ENCODE data around the gene ZC3H18. TPM values are rescaled to one million over a fixed set of nuclear protein-coding genes. Genes with fewer than 3 reads are reported as not detected.

Gene ZC3H18
- total RNA-seq, 1 experiment from 2014 or later = 57.8 TPM

DNA sequence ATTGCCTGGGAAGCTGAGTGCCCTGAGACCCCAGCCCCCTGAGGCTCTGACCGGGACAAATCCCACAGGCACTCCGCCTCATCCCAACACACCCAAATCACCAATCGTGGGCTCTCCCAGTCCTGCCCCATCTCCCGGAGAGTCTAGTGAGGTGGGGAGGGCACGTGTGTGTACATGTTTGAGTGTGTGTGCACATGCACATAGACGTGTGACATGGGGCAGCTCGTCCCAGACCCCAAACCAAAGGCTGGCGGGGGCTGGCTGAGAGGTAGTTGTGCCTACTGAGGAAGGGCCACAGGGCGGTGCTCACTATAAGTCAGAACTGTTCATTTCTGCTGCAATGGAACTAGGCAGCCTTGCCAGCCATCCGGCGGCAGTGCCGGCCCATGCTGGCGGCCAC lies 107.5 kb downstream of the ZC3H18 start (continued):
- TF ChIP-seq EGR1 (IDR thresholded peaks at IDR 0.05; ENCODE audit: low read depth) = no peak
- TF ChIP-seq JUND (IDR thresholded peaks at IDR 0.05) = no peak
- TF ChIP-seq, protein P1, sequence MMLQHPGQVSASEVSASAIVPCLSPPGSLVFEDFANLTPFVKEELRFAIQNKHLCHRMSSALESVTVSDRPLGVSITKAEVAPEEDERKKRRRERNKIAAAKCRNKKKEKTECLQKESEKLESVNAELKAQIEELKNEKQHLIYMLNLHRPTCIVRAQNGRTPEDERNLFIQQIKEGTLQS (IDR thresholded peaks at IDR 0.05) = no peak
- no peak for TF ChIP-seq CEBPB (IDR thresholded peaks at IDR 0.05; ENCODE audit: low read depth)
- no peak for TF ChIP-seq SIN3A (IDR thresholded peaks at IDR 0.05; ENCODE audit: low read depth)
- TF ChIP-seq SP1 (IDR thresholded peaks at IDR 0.05; ENCODE audit: low read depth) = no peak

DNA sequence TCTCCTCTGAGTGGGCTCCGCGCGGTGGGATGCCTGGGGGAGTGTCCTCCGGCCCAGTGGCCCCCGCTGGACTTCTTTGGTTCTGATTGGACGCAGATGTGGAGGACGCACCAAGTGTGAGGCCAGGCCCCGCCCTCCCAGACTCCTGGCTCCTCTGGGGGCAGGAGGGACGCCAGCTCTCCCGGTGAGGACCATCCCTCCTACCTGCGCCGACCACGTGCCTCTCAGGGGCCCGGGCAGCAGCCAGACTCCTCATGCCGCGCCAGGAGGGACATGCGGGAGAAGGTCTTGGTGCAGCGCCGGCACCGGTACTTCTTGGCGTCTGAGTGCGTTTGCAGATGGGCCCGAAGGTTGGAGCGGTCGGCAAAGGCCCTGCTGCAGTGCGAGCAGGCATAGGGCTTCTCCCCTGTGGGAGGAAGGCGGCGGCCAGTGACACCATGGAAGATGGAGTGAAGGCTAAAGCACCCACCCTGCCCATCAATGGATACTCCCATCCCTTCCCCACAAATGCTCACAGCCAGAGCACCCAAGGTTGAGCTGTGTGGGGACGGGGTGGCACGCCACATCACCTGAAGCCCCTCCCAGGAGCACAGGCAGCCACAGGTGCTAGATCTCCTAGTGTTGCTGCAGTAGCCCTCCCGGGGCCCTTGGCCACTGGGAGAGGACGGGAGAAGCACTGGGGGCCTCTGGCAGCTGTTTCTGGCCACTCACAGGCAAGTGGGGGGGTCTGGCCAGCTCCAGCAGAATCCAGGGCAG lies 108.2 kb downstream of the ZC3H18 start:
- no peak overlapping the region for H3K27ac ChIP-seq (ENCODE audit: low read depth, low read length)

More for the DNA sequence above, 108.2 kb downstream of the ZC3H18 start:
- Histone ChIP-seq H2AFZ (ENCODE audit: low read depth, low read length, poor library complexity, severe bottlenecking) (no peak overlapping the region), H3K36me3 (ENCODE audit: control insufficient read depth in 1 of 2, insufficient read depth in 2 of 2, low read length in 2 of 2) (no peaks in the 10 kb centered on the region), H3K9ac (ENCODE audit: low read length) (no peak overlapping the region), H3K4me1 (ENCODE audit: control insufficient read depth in 1 of 2, insufficient read depth in 2 of 2, low read length in 2 of 2) (peaks cover 0 to 11% of the 10 kb centered on the region in 2 experiments; a peak in 2 of 4 replicates), H4K20me1 (ENCODE audit: insufficient read depth) (no peaks in the 10 kb centered on the region), H3K9me2 (ENCODE audit: insufficient read depth) (no peaks in the 10 kb centered on the region), H3K27me3 (ENCODE audit: insufficient read depth, low read length) (no peaks in the 10 kb centered on the region), H3K9me3 (ENCODE audit: control insufficient read depth in 1 of 2, insufficient read depth in 1 of 2, low read depth in 1 of 2, low read length in 2 of 2) (no peaks in the 10 kb centered on the region), H3K4me2 (ENCODE audit: low read length) (no peak overlapping the region), H3K4me3 (replicated peaks in 1 of 2; ENCODE audit: low read depth in 1 of 2, low read length in 2 of 2) (no peak overlapping the region), H3K79me2 (ENCODE audit: insufficient read depth, low read length) (no peaks in the 10 kb centered on the region)
- ATAC-seq (no peak), DNase-seq (ENCODE audit: low read depth, low spot score) (no peak)
- ChIA-PET CTCF (no interaction called here), POLR2A (no interaction called here), RAD21 (ENCODE audit: low non-redundant PET in 1 of 2, low total read pairs in 2 of 2, uncharacterized antibody in 2 of 2, unreplicated experiment in 2 of 2) (no interaction called here)
- BruUV-seq (replicated peaks) = no TSS peak
- TF ChIP-seq EZH2 (IDR thresholded peaks at IDR 0.05) (no peak), JUND (IDR thresholded peaks at IDR 0.05) (no peak), SIN3A (IDR thresholded peaks at IDR 0.05; ENCODE audit: low read depth) (no peak), ZFX (IDR thresholded peaks at IDR 0.05) (no peak), ZNF274 (IDR thresholded peaks at IDR 0.05; ENCODE audit: low read depth, low read length) (no peak), CEBPB (IDR thresholded peaks at IDR 0.05; ENCODE audit: low read depth) (no peak), SP1 (IDR thresholded peaks at IDR 0.05; ENCODE audit: low read depth) (no peak), EZH2phosphoT487 (IDR thresholded peaks at IDR 0.05; ENCODE audit: borderline replicate concordance) (no peak), RAD21 (IDR thresholded peaks at IDR 0.05; ENCODE audit: low read depth) (no peak)
- TF ChIP-seq, protein P2, sequence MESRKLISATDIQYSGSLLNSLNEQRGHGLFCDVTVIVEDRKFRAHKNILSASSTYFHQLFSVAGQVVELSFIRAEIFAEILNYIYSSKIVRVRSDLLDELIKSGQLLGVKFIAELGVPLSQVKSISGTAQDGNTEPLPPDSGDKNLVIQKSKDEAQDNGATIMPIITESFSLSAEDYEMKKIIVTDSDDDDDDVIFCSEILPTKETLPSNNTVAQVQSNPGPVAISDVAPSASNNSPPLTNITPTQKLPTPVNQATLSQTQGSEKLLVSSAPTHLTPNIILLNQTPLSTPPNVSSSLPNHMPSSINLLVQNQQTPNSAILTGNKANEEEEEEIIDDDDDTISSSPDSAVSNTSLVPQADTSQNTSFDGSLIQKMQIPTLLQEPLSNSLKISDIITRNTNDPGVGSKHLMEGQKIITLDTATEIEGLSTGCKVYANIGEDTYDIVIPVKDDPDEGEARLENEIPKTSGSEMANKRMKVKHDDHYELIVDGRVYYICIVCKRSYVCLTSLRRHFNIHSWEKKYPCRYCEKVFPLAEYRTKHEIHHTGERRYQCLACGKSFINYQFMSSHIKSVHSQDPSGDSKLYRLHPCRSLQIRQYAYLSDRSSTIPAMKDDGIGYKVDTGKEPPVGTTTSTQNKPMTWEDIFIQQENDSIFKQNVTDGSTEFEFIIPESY (IDR thresholded peaks at IDR 0.05; ENCODE audit: extremely low read depth, insufficient replicate concordance, low read length) = no peak
- TF ChIP-seq, protein P3, sequence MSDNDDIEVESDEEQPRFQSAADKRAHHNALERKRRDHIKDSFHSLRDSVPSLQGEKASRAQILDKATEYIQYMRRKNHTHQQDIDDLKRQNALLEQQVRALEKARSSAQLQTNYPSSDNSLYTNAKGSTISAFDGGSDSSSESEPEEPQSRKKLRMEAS (IDR thresholded peaks at IDR 0.05) = no peak
- TF ChIP-seq, protein P4, sequence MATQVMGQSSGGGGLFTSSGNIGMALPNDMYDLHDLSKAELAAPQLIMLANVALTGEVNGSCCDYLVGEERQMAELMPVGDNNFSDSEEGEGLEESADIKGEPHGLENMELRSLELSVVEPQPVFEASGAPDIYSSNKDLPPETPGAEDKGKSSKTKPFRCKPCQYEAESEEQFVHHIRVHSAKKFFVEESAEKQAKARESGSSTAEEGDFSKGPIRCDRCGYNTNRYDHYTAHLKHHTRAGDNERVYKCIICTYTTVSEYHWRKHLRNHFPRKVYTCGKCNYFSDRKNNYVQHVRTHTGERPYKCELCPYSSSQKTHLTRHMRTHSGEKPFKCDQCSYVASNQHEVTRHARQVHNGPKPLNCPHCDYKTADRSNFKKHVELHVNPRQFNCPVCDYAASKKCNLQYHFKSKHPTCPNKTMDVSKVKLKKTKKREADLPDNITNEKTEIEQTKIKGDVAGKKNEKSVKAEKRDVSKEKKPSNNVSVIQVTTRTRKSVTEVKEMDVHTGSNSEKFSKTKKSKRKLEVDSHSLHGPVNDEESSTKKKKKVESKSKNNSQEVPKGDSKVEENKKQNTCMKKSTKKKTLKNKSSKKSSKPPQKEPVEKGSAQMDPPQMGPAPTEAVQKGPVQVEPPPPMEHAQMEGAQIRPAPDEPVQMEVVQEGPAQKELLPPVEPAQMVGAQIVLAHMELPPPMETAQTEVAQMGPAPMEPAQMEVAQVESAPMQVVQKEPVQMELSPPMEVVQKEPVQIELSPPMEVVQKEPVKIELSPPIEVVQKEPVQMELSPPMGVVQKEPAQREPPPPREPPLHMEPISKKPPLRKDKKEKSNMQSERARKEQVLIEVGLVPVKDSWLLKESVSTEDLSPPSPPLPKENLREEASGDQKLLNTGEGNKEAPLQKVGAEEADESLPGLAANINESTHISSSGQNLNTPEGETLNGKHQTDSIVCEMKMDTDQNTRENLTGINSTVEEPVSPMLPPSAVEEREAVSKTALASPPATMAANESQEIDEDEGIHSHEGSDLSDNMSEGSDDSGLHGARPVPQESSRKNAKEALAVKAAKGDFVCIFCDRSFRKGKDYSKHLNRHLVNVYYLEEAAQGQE (IDR thresholded peaks at IDR 0.05; ENCODE audit: low read depth) = no peak
- TF ChIP-seq, protein P1 (IDR thresholded peaks at IDR 0.05) = no peak
- intact Hi-C loops (cut with micrococcal nuclease) = no loop called here
